ENCODE data around the gene SLC15A4.
"Not testable (repeated sequence)": the region's sequence is repeated elsewhere in the genome, so short reads cannot be mapped to it uniquely, and the experiment has no call there.

Gene SLC15A4

GRCh38 chr12:128814411-128815261, 9.1 kb downstream of the SLC15A4 start:
- DNase-seq (ENCODE audit: low spot score), result no peak

GRCh38 chr12:128813883-128814282, 9.9 kb downstream of the SLC15A4 start:
- DNase-seq (ENCODE audit: low spot score), result no peak

GRCh38 chr12:128813392-128813791, 10.4 kb downstream of the SLC15A4 start:
- DNase-seq (ENCODE audit: low spot score), result no peak

- DNase-seq (ENCODE audit: low spot score), result no peak
Measured at GRCh38 chr12:128811806-128812205, 12.0 kb downstream of the SLC15A4 start.

GRCh38 chr12:128810182-128811127, 13.3 kb downstream of the SLC15A4 start:
- DNase-seq (ENCODE audit: low spot score), result no peak

GRCh38 chr12:128808651-128809050, 15.1 kb downstream of the SLC15A4 start:
- no peak for DNase-seq (ENCODE audit: low spot score)

GRCh38 chr12:128807161-128807724, 16.5 kb downstream of the SLC15A4 start:
- DNase-seq (ENCODE audit: low spot score), result no peak

GRCh38 chr12:128806573-128806972, 17.2 kb downstream of the SLC15A4 start:
- DNase-seq (ENCODE audit: low spot score), result no peak

- DNase-seq (ENCODE audit: low spot score), result not testable (repeated sequence)
Measured at GRCh38 chr12:128805406-128805805, 18.4 kb downstream of the SLC15A4 start.

- no peak for DNase-seq (ENCODE audit: low spot score)
Measured at GRCh38 chr12:128804762-128805161, 19.0 kb downstream of the SLC15A4 start.

- DNase-seq (ENCODE audit: low spot score), result no peak
Measured at GRCh38 chr12:128803788-128804187, 20.0 kb downstream of the SLC15A4 start.

- no peak for DNase-seq (ENCODE audit: low spot score)
Measured at GRCh38 chr12:128802756-128803155, 21.0 kb downstream of the SLC15A4 start.

- DNase-seq (ENCODE audit: low spot score), result no peak
Measured at GRCh38 chr12:128801879-128802391, 21.8 kb downstream of the SLC15A4 start.

GRCh38 chr12:128800606-128801005, 23.2 kb downstream of the SLC15A4 start:
- DNase-seq (ENCODE audit: low spot score), result no peak

- DNase-seq (ENCODE audit: low spot score), result no peak
Measured at GRCh38 chr12:128798571-128799341, 25.0 kb downstream of the SLC15A4 start.

GRCh38 chr12:128797119-128798118, 26.3 kb downstream of the SLC15A4 start:
- DNase-seq (ENCODE audit: low spot score), result no peak

GRCh38 chr12:128796439-128797118, 27.2 kb downstream of the SLC15A4 start:
- no peak for DNase-seq (ENCODE audit: low spot score)

- DNase-seq (ENCODE audit: low spot score), result no peak
Measured at GRCh38 chr12:128795530-128796361, 28.0 kb downstream of the SLC15A4 start.

All from COLO829 (cell line).